NCI-H2171 (cell line): ENCODE results near the gene ATP6V0E1.
"Not testable (repeated sequence)": the region's sequence is repeated elsewhere in the genome, so short reads cannot be mapped to it uniquely, and the experiment has no call there.

Source experiments
- DNase-seq: peaks from one replicate; lab custom pipeline; 2025; lab: John Stamatoyannopoulos, UW

The ATP6V0E1 gene

DNA sequence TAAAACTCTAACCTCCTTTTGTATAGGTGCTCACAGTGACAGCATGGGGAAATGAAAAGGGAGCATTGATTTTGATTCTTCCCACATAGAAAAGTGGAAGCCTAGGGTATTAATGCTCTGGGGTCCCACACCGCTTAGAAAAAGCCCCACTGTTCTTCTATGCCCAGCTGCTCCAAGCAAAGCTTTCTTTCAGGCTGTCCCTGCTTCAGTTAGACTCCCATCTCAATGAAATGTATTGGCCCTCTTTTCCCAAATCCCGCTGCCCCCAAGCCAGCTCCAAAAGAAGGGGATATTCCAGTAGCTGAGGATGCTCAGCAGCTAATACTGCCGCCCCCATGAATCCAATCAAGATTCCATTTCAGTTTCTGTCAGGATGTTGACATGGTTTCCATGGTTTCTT, 55.6 kb downstream of the ATP6V0E1 start:
- no peak for DNase-seq

- no peak for DNase-seq
Observed at GRCh38 chr5:173039964-173040363, 56.4 kb downstream of the ATP6V0E1 start.

GRCh38 chr5:173041881-173042762, 58.6 kb downstream of the ATP6V0E1 start:
- no peak for DNase-seq

DNA sequence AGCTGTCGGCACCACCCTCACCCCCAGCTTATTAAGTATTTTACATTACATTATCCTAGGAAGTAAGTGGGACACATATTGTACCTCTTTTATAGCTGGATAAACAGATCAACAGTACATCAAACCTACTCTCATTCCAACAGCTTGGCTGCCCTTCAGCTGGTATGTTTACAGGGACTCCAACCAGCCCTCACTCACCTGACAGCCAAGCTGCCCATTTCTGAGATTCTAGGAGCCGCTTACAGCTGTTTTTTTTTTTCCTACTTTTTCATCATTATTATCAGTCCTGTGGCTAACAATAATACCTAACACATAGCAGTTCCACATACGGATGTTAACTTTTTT, 59.2 kb downstream of the ATP6V0E1 start:
- no peak for DNase-seq

DNA sequence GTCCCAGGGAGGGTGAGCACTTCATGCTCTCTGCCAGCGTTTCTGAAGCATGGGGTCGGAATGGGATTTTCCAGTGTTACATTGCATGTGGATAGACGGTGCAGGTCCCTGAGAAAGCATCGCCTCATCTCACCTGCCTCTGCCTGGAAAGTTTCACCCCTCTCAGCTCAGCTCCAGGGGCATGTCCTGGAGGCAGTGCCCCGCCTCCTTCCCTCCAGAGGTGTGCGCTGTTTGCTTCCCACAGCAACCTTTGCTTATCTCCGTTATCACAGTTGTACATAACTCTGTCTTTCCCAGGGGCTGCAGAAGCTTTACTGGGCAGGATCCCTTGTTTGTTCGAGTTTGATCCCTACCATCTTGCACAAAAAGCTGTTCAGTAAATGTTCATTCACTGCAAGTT, 61.9 kb downstream of the ATP6V0E1 start:
- DNase-seq: no peak

DNA sequence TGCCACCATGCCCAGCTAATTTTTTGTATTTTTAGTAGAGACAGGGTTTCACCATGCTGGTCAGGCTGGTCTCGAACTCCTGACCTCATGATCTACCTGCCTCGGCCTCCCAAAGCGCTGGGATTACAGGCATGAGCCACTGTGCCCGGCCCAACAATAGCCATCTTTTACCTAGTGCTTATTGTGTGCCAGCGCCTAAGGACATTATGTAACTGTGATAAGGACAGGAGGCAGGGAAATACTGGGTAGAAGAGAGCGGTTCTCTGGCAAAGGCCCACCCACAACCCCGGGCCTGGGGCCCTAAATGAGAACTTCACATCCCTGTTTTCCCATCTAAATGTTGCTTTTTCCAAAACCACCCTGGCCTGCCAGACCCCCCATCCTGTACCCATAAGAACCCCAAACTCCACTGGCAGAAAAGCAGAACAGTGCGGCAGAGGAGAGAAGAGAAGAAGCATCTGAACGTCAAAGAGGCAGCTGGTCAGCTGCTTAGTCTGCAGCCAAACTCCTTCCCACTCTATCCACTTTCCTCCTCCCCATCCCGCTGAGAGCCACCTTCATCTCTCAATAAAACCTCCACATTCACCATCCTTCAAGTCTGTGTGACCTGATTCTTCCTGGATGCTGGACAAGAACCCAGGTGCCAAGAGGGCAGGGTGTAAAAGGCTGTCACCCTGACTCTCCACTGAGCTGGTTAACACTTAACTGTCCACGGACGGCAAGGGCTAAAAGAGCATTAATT, 63.7 kb downstream of the ATP6V0E1 start:
- not testable (repeated sequence) for DNase-seq

GRCh38 chr5:173047838-173048105, 64.2 kb downstream of the ATP6V0E1 start:
- no peak for DNase-seq

DNA sequence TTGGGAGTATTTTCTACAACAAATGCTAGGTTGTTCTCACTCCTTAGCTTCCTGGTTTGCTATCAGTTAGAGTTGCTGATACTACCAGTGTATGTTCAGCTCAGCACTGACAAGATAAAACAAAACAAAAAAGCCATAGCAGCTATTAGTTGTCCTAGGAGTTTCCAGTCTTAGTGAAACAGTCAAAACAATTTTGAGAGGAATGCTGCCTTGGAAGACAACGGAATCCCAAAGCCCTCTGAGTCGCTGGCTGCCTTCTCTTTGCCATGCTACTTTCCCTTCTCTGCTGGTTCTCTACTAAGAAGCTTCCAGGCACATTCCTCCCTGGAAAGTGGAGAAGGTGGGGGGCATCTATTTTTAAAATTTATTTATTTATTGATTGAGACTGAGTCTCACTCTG, 67.2 kb downstream of the ATP6V0E1 start:
- no peak for DNase-seq

- DNase-seq: no peak
Observed at GRCh38 chr5:173051746-173052145, 68.2 kb downstream of the ATP6V0E1 start.

GRCh38 chr5:173053041-173053440, 69.5 kb downstream of the ATP6V0E1 start:
- DNase-seq: no peak

DNA sequence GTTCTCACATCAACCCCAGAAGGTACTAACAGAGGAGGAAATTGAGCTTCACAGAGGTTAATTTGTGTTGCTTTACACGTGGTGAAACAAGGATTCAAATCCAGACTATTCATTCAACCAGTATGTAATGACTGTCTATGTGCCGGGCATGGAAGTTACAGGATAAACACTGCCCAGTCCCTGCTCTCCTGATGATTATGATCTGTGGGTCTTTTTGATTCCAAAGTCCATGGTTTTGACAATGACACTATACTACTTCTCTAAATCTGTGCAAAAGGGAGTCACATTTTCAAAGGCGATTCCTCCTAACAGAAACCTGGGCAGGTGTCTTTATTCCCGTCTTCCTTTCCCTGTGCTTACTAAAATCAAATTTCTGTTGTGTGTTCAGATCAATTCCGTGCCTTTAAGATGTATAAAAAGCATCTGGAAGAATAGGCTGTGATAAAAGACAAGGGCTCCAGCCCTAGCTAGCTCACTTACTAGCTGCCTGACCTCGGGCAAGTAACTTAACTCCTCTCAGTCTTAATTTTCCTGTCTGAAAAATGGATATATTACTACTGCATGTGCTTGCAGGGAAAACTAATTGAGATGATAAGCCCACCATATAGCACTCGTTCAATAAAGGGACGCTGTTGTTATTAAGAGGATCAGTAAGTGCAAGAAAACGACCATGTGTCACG, 71.6 kb downstream of the ATP6V0E1 start:
- no peak for DNase-seq

DNA sequence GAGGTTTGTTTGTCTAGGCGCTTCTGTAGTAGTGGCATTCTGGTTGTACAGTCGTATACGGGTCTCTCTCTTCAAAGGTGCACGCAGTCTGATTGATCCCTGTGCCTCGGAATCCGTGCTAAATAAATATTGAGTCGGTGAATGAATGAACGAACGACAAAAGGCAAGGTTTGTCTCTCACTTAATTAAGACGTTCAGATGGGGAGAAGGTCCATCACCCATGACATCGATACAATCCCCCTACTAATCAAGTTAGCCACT, 72.1 kb downstream of the ATP6V0E1 start:
- DNase-seq: no peak

GRCh38 chr5:173055983-173056782, 72.6 kb downstream of the ATP6V0E1 start, which contains the start of gene CREBRF:
TSS of gene CREBRF (plus strand) at chr5:173056352. CDS start at chr5:173080776, 24,424 bp downstream.
- peak; percentile 83 for DNase-seq

GRCh38 chr5:173056783-173057061, 73.2 kb downstream of the ATP6V0E1 start:
- peak; percentile 62 for DNase-seq

DNA sequence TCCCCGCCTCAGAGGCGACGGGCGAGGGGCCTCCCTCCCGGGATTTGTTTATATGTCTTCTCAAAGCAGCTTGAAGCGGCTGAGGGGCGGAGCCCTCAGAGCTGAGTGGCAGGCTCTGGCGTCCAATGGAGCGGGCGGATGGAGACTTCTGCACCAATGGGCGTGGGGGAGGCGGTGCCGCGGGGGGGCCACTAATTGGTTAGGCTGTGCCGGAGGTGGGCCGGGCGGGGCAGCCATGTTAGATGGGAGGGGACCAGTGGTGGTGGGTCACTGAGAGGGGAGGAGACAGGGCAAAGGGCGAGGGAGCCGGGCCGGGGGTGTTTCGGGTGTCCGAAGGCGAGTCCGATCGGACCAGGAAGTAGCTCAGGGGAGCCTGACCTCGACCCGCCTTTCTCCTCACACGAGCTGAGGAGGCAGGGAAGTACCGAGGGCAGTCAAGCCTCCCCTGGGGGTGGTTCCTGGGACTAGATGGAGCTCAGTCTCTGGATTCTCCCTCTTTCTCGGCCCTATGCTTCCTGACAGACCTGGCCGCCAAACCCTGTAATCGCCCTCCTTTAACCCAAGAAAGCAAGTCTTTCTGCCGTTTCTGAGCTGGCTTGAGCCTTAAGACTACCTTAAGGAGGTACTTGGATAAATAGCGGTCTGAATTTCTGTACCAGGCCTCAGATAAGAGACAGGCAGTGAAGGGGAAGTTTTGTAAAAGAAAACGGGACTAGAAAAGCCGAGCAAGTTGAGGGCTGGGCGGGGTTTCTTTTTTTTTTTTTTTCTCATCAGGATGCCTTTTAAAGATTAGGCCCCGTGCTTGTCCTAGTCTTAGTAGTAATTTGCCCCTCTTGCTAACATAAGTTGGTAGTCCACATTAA, 73.7 kb downstream of the ATP6V0E1 start:
- DNase-seq: peak; percentile 71

DNA sequence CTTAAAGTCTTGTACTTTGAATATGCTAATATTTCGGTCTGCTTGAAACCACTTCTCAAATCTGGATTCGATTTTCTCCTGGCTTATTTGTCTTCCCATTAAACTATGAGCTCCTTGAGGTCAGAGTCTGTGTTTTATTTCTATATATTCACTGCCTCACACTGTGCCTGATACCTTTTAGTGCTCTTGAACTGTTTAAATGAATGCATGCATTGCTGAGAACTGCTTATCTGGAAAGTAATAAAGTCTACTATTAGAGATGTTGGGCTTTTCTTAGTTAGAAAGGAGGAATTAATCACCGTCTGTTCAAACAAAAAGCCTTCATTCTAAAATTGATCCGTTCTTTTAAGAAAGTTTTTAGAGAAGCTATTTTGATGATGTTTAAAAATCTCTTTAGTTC, 78.6 kb downstream of the ATP6V0E1 start:
- DNase-seq: no peak

GRCh38 chr5:173065155-173065554, 81.6 kb downstream of the ATP6V0E1 start:
- no peak for DNase-seq

- no peak for DNase-seq
Observed at GRCh38 chr5:173069671-173070070, 86.1 kb downstream of the ATP6V0E1 start.

DNA sequence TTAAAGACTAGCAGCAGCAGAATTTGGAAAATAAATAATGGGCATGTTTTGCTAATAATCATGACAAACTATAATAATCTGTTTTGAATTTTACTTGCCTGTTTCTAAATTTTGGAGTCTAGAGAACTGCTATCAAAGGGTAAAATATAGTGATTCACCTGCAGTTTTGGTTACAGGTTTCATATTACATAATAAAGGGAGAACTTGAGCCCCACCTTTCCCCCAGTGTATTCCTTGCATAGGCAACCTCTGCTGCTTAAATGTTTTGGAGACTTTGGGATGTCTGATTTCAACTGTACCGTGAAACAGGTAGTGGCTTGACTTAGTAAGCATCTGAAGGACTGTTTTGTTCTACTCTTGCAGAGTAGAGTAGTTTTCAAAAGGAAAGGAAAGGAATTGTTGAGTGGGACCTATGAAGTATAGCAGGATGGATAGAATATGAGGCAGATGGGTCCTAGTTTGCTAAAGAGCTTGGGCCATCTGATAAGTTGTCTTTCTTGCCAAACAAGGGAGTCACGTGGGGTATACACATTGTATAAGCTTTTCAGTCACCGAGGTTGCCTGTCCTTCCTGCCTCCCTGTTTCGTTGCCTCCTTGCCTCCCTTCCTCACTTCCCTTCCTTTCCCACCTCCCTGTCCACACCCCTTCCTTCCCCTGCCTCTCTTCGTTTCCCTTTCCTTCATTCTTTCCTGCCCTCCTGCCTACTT, 91.7 kb downstream of the ATP6V0E1 start:
- DNase-seq: peak; percentile 34

DNA sequence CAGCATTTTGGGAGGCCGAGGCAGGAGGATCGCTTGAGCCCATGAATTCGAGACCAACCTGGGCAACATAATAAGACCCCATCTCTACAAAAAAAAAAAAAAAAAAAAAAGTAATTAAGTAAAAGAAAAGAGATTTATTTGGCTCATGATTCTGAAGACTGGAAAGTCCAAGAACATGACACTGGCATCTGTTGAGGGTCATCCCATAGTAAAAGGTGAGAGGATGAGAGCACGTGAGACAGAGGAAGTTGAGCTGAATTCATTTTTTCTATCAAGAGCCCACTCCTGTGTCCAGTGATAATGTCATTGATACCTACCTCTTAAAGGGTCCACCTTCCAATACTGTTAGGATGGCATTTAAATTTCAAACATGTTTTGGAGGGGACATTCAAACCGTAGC, 92.4 kb downstream of the ATP6V0E1 start:
- DNase-seq: no peak

GRCh38 chr5:173076471-173076870, 92.9 kb downstream of the ATP6V0E1 start:
- DNase-seq: not testable (repeated sequence)
